Stimulated activated naive B cell treated with anti-CD40 and anti-IgM and Interleukin-4, amounts not matched to agents 10 μg/mL and 1 μg/mL and 100 μg/mL, for 72 hours (primary cell): ENCODE data around the gene DMRTC1B.
A peak's percentile ranks its signal among the peaks of the same experiment; 100 is the strongest.
"Not testable (repeated sequence)": the region's sequence is repeated elsewhere in the genome, so short reads cannot be mapped to it uniquely, and the experiment has no call there.

ENCODE experiments used
- ATAC-seq, 2 donors: fragments of 150-1000 bp; cut with Tn5 transposase; replicated peaks; 2 replicates each; pipeline ENCODE4 v1.10.0; 2021; ENCODE audit warnings: moderate library complexity in 1 of 2
- DNase-seq: peaks from one replicate; pipeline ENCODE4 v3.0.0; 2021
- H3K27ac Mint-ChIP-seq: one replicate; pipeline ENCODE4 v1.8.0; 2022; ENCODE audit warnings: mild to moderate bottlenecking, mixed read lengths
- H3K27me3 Mint-ChIP-seq, 2 donors: one replicate each; pipeline ENCODE4 v1.8.0; 2022; ENCODE audit warnings: mixed read lengths in 2 of 2
- H3K36me3 Mint-ChIP-seq, 2 donors: one replicate each; pipeline ENCODE4 v1.8.0; 2022; ENCODE audit warnings: mixed read lengths in 2 of 2, mild to moderate bottlenecking in 1 of 2
- H3K4me1 Mint-ChIP-seq, 2 donors: one replicate each; pipeline ENCODE4 v1.8.0; 2022; ENCODE audit warnings: mixed read lengths in 2 of 2, mild to moderate bottlenecking in 1 of 2
- H3K4me3 Mint-ChIP-seq, 2 donors: one replicate each; pipeline ENCODE4 v1.8.0; 2022; ENCODE audit warnings: mild to moderate bottlenecking in 2 of 2, mixed read lengths in 2 of 2, moderate library complexity in 1 of 2
- H3K9me3 Mint-ChIP-seq, 2 donors: one replicate each; pipeline ENCODE4 v1.8.0; 2022; ENCODE audit warnings: mixed read lengths in 2 of 2, mild to moderate bottlenecking in 1 of 2

The DMRTC1B gene

GRCh38 chrX:72776653-72777466, at the start of gene DMRTC1B:
DMRTC1B (plus strand) TSS chrX:72776890; CDS start chrX:72845136, 68,246 bp downstream.
- H3K4me1 Mint-ChIP-seq, H3K4me3 Mint-ChIP-seq, DNase-seq, H3K36me3 Mint-ChIP-seq, H3K27ac Mint-ChIP-seq, H3K27me3 Mint-ChIP-seq, H3K9me3 Mint-ChIP-seq: not testable (repeated sequence)
- peak; percentile 83 to 84 for ATAC-seq

GRCh38 chrX:72727846-72728245, 48.8 kb upstream of the DMRTC1B start:
- H3K4me1 Mint-ChIP-seq, result no peaks in the 10 kb centered on the region
- H3K9me3 Mint-ChIP-seq, result peaks cover 0 to 1% of the 10 kb centered on the region in 2 donors
- H3K27ac Mint-ChIP-seq, result no peak overlapping the region
- H3K27me3 Mint-ChIP-seq, result peaks cover 6 to 14% of the 10 kb centered on the region in 2 donors
- no peak for DNase-seq
- no peak overlapping the region for H3K4me3 Mint-ChIP-seq
- no peaks in the 10 kb centered on the region for H3K36me3 Mint-ChIP-seq
- ATAC-seq, result no peak

GRCh38 chrX:72733636-72734035, 43.1 kb upstream of the DMRTC1B start:
- not testable (repeated sequence) for H3K9me3 Mint-ChIP-seq, H3K36me3 Mint-ChIP-seq, H3K4me3 Mint-ChIP-seq, ATAC-seq, H3K4me1 Mint-ChIP-seq, DNase-seq, H3K27ac Mint-ChIP-seq
- H3K27me3 Mint-ChIP-seq, result peaks cover 35 to 43% of the 10 kb centered on the region in 2 donors

- Mint-ChIP-seq H3K27ac (no peak overlapping the region), H3K9me3 (no peaks in the 10 kb centered on the region), H3K4me1 (no peaks in the 10 kb centered on the region), H3K4me3 (no peak overlapping the region), H3K27me3 (peaks cover 32 to 42% of the 10 kb centered on the region in 2 donors), H3K36me3 (no peaks in the 10 kb centered on the region)
- no peak for ATAC-seq
- DNase-seq, result no peak
Observed at GRCh38 chrX:72735561-72735960, 41.1 kb upstream of the DMRTC1B start.

- H3K27me3 Mint-ChIP-seq, H3K27ac Mint-ChIP-seq, H3K36me3 Mint-ChIP-seq, H3K4me1 Mint-ChIP-seq, DNase-seq, H3K4me3 Mint-ChIP-seq, ATAC-seq, H3K9me3 Mint-ChIP-seq: not testable (repeated sequence)
Observed at GRCh38 chrX:72745546-72745945, 31.1 kb upstream of the DMRTC1B start.

- DNase-seq, H3K27ac Mint-ChIP-seq, H3K4me1 Mint-ChIP-seq, H3K36me3 Mint-ChIP-seq, H3K9me3 Mint-ChIP-seq, ATAC-seq, H3K27me3 Mint-ChIP-seq, H3K4me3 Mint-ChIP-seq: not testable (repeated sequence)
Observed at GRCh38 chrX:72748545-72748944, 28.1 kb upstream of the DMRTC1B start.

GRCh38 chrX:72760454-72760853, 16.2 kb upstream of the DMRTC1B start:
- not testable (repeated sequence) for H3K27me3 Mint-ChIP-seq, DNase-seq, H3K27ac Mint-ChIP-seq

GRCh38 chrX:72777467-72777790, 739 bp downstream of the DMRTC1B start:
- ATAC-seq, result peak; percentile 88 to 90
- not testable (repeated sequence) for H3K4me1 Mint-ChIP-seq, H3K4me3 Mint-ChIP-seq, H3K36me3 Mint-ChIP-seq, H3K9me3 Mint-ChIP-seq, H3K27me3 Mint-ChIP-seq, DNase-seq, H3K27ac Mint-ChIP-seq

More at GRCh38 chrX:72760454-72760853, 16.2 kb upstream of the DMRTC1B start:
- not testable (repeated sequence) for H3K4me3 Mint-ChIP-seq, H3K4me1 Mint-ChIP-seq, H3K9me3 Mint-ChIP-seq, ATAC-seq, H3K36me3 Mint-ChIP-seq

GRCh38 chrX:72778146-72778545, 1.5 kb downstream of the DMRTC1B start:
- H3K27ac Mint-ChIP-seq, H3K4me3 Mint-ChIP-seq, H3K9me3 Mint-ChIP-seq, H3K4me1 Mint-ChIP-seq, H3K27me3 Mint-ChIP-seq, ATAC-seq, H3K36me3 Mint-ChIP-seq, DNase-seq: not testable (repeated sequence)

GRCh38 chrX:72782560-72782959, 5.9 kb downstream of the DMRTC1B start, which contains the start of gene FAM236B:
FAM236B (minus strand) TSS chrX:72782660; CDS start chrX:72782560, 100 bp downstream.
- H3K36me3 Mint-ChIP-seq, H3K4me3 Mint-ChIP-seq, ATAC-seq: not testable (repeated sequence)

GRCh38 chrX:72783365-72783936, 6.8 kb downstream of the DMRTC1B start:
- not testable (repeated sequence) for H3K4me3 Mint-ChIP-seq, H3K36me3 Mint-ChIP-seq, H3K27me3 Mint-ChIP-seq, H3K9me3 Mint-ChIP-seq, ATAC-seq, H3K4me1 Mint-ChIP-seq, H3K27ac Mint-ChIP-seq, DNase-seq

More at GRCh38 chrX:72782560-72782959, 5.9 kb downstream of the DMRTC1B start, which contains the start of gene FAM236B:
- not testable (repeated sequence) for DNase-seq, H3K27me3 Mint-ChIP-seq, H3K4me1 Mint-ChIP-seq, H3K9me3 Mint-ChIP-seq, H3K27ac Mint-ChIP-seq

- H3K27me3 Mint-ChIP-seq, ATAC-seq, H3K27ac Mint-ChIP-seq: not testable (repeated sequence)
Observed at GRCh38 chrX:72783964-72784363, 7.3 kb downstream of the DMRTC1B start.

GRCh38 chrX:72788142-72788541, 11.5 kb downstream of the DMRTC1B start:
- not testable (repeated sequence) for H3K27ac Mint-ChIP-seq, H3K27me3 Mint-ChIP-seq, H3K4me3 Mint-ChIP-seq, H3K9me3 Mint-ChIP-seq, H3K36me3 Mint-ChIP-seq, DNase-seq, H3K4me1 Mint-ChIP-seq
- ATAC-seq, result peak in 1 of 2 donors; percentile 34

More at GRCh38 chrX:72783964-72784363, 7.3 kb downstream of the DMRTC1B start:
- not testable (repeated sequence) for H3K4me1 Mint-ChIP-seq, H3K36me3 Mint-ChIP-seq, H3K9me3 Mint-ChIP-seq, DNase-seq, H3K4me3 Mint-ChIP-seq

GRCh38 chrX:72790390-72790789, 13.7 kb downstream of the DMRTC1B start:
- ATAC-seq, DNase-seq, H3K27me3 Mint-ChIP-seq, H3K27ac Mint-ChIP-seq, H3K36me3 Mint-ChIP-seq, H3K4me1 Mint-ChIP-seq, H3K9me3 Mint-ChIP-seq, H3K4me3 Mint-ChIP-seq: not testable (repeated sequence)

- not testable (repeated sequence) for H3K4me1 Mint-ChIP-seq, DNase-seq, H3K9me3 Mint-ChIP-seq, H3K4me3 Mint-ChIP-seq, H3K27me3 Mint-ChIP-seq, H3K36me3 Mint-ChIP-seq, H3K27ac Mint-ChIP-seq, ATAC-seq
Observed at GRCh38 chrX:72808110-72808509, 31.4 kb downstream of the DMRTC1B start, which contains the start of gene FAM236D. FAM236D (minus strand) TSS chrX:72808210; CDS start chrX:72808110, 100 bp downstream.
